Fibroblast of skin of scalp (primary cell): ENCODE results near the gene PLCB4.

Experiments used
- DNase-seq: peaks from one replicate; pipeline ENCODE4 v3.0.0-alpha.2; 2013

The PLCB4 gene

DNA sequence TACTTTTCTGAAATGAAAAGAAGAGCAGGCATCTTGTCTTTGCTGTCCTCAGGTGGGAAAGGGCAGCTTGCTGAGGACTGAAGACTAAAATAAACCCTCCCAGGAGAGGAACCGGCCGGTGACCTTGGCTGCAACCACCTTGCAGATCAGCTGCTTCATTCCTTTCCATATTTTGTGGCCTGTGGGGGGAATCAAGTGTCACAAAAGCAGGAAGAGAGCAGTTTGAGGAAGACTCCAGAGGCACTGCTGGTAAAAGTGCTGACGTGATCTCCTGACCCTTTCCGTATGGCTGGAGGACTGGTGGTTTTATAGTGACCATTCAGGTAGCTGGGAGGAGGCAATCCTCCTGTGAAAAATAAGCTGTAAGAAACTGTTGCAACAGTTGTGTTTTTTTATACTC is 157.0 kb downstream of the PLCB4 start:
- no peak for DNase-seq

DNA sequence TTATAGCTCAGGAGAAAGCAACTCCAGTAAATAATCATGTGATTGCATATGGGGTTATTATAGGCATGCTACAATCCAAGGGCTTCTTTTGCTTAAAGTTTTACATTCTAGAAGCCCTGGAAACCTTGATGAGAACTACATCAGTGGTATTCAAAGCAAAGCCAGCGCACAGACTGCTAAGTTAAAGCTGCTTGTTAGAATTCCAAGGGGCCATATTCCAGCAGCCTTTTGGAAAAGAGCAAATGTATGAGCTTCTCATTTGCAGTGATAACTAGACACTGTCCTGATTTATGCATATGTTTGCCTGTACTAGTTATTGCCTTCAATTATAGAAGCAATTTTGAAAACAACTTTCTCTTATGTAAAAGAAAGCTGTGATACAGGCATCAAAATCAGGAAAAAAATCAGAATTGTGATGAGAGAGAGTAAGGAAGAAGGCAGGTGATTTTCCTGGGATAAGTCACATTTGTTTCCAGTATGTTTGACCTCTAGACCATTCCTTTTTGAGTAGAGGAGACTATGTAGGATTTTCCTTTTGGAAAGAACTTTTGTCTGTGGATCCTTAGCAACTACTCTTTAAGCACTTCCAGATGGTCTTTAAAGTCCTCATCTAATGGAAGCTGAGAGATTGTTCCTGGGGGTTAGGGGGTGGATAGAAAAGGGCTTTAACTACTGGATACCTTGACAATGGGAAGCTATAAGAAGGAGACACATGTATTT is 159.2 kb downstream of the PLCB4 start:
- no peak for DNase-seq

DNA sequence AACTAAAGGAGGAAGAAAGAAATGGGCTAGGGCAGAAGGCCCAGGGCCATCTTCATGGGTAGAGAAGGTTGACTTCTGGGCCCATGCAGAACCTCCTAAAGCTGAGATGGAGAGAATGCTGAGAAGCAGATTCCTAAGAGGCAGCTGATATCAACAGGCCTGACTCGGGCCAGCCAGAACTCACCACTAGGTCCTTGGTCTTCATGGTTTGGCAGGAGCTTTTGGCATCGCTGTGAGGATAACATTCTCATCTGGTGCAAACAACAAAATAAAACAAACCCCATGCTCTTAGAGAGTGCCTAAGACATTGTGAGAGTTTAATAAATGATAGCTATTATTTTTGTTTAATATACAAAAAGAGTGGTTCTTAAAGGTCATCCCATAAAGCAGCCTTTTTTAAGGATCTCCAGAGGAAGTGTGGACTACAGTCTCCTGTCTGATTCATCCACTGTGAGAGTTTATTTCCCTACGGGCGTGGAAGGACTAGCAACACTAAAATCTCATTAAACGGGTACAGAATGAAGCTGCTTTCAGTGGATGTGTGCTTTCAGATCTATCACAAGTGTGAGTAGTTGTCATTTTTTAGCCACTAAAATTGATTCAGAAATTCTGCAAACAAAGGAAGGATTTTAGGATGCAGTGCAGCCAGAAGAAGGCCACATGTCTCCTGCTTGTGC is 160.0 kb downstream of the PLCB4 start:
- DNase-seq = no peak

DNA sequence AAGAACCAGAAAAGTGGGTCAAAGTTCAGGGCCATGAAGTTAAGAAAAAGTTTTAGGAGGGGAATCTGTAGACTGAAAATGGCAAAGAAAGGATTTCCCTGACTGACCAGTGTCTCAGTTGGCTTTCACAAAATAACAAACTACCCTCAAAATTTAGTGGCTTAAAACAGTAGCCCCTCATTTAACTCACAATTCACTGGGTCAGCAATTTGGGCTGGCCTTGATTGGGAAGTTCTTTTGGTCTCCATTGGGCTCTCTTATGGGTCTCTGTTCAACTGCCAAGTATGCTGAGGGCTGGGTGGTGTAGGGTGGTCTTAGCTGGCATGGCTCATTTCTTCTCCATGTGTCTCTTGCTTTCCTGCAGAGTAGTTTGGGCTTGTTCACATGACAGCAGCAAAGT is 161.5 kb downstream of the PLCB4 start:
- no peak for DNase-seq

DNA sequence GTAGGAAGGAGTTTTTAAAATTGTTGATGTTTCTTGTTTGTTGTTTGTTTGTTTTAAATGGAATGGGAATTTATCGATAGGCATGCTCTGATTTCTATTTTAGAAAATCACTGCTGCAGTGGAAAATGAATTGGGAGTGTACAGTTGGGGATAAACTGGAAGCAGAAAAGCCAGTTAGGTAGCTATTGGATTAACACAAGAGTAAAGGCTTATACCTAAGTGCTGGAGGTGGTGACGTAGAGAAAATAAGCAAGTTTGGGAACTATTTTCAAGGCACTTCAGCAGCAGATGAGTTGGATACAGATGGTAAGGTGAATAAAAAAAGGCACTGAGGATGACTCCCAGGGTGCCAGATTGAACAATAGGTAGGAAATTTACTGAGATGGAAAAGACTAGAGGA is 164.9 kb downstream of the PLCB4 start:
- DNase-seq = no peak

DNA sequence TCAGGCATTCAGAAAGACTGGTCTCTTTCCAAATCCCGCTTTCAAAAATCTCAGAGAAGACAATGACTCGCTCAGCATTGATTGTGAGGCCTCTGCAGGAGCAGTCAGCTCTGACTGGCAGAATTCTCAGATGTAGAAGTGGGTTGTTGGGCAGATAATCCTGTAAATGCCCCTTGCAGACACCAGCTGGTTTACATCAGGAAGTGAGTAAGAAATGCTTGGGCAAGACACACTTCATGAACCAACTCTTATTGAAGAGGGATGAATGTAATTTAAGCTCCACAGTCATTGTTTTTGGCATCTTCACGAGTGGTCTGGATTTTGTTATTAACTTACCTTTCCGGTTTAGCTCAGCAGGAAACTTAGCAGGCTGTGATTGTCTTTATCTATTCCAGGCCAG is 166.6 kb downstream of the PLCB4 start:
- peak; percentile 50 for DNase-seq

DNA sequence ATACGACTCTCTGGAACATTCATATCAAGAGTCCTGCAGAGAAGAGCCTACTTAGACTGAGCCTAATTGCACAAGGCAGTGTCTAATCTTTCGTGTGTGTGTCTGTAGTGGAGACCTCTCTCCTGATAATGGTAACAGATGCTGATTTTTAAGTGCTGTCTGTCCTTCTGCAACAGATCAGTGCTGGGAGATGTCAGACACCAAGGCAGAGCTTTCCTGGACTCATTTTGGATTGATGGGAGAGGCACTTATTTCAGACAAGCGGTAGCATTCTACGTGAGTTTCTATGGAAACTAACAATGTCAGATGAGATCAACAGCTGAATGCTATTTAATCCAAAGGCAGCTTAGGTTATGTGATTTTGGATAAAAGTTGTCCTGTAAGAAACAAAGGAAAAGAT is 167.6 kb downstream of the PLCB4 start:
- DNase-seq = no peak

DNA sequence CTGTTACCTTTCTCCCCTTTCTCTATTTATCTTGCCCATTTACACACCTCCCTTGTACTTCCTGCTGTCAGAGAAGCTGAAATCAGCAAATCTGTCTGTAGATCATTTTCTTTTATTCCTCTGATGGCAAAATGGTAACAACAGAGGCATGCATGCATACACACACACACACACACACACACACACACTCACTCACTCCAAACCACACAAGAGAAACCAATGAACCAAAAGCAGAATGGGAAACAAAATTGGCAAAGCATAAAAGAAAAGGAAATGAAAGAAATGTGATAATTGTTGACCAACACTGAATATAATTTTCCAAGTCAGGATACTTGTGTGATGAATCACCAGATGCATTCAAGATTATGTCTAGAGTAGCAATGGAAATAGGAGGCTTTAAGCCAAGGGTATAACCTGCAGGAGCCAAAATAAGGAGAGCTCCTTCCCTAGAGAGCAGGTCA is 172.4 kb downstream of the PLCB4 start:
- peak; percentile 85 for DNase-seq

DNA sequence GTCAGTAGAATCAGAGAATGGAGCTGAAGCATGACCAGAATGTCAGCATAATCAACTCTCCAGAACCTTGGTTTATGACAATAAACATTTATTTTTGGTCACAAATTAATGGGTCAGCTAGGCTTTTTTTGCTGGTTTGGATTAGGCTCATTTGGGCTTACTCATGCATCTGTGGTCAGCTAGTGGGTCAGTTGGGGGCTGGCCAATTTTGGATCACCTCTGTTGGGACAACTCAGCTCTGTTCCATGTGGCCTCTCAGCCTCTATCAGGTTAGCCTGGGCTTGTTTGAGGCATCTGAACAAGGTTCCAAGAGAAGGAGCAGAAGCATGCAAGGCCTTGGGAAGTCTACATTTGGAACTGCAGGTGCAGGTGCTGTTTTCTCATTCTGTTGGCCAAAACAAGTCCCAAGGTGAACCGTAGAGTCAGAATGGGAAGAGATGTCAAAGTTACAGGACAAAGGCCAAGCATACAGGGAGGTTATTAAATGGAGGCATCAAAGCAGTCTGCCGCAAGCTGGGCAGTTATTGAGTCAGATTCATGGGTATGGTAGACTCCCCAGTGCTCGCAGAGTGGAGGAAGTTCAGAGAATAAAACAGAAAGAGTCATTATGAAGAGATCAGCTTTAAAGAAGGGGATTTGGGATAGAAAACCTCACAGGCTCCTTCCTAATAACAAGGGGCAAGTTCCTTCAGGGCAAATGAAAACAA is 173.0 kb downstream of the PLCB4 start:
- DNase-seq = no peak

DNA sequence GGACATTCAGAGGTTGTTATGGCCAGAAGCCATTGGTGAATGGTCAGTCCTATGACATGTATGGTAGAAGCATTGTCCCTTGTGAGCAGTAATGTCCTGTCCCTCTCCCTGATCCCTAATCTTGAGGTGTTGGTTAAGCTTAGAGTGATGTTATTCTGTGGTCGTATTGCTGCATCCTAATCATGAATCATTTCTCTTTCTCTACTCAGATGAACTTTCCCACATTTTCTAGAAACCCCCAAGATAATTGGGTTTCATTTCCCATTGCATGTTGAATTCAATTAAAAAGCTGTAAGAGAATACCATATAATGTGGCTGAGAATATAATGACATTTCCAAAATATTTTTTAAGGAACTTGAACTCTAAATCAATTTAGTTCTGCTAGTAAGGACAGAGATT is 175.1 kb downstream of the PLCB4 start:
- DNase-seq = peak; percentile 31

DNA sequence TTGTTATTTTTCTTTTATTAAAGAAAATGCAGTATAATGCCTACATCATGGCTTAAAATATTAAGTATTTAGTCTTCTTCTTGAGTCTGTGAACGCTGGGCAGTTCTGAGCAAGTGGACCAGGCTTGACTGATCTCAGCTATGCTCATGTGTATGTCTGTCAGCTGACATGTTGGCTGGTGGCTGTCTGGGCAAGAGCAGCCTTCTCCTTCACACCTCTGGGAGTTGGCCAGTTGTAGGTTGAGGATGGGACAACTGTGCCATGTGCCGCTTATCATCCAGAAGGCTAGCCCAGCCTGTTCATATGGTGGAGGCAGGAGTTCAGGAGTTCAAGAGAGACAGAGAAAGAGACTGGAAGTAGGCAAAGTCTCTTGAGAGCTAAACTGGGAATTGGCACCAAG is 175.9 kb downstream of the PLCB4 start:
- no peak for DNase-seq

DNA sequence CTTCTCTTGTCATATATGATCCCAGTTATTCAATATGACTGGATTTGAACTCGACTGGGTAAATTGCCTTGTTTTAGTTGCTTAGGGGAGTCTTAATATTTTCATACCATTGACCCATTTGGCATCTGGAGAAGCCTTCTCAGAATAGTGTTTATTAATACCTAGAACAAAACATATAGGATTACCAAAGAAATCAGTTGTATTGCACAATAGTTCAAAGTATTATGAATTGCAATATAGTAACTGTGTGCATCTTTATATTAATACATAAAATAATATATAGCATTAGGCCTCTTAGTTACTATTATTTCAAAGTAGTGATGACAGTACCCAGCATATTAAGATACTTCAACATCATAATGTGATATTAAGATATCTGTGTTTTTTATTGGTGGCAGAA is 177.8 kb downstream of the PLCB4 start:
- no peak for DNase-seq

DNA sequence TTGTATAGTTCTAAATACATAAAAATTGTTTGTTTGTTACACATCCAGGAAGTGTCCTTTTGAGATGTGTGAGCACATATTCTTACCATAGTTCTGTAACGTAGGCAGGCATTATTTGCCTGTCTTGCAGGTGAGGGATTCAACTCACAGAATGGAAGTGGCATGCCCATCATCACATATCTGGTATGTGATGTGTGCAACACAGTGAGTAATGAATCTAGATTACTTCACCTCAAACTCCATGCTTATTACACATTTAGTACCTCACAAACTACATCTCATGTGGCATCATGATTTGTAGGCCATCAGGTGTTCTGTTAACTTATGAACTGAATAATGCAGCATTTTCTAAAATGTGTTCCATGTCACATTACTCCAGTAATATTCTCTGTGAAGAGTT is 181.6 kb downstream of the PLCB4 start:
- DNase-seq = no peak

DNA sequence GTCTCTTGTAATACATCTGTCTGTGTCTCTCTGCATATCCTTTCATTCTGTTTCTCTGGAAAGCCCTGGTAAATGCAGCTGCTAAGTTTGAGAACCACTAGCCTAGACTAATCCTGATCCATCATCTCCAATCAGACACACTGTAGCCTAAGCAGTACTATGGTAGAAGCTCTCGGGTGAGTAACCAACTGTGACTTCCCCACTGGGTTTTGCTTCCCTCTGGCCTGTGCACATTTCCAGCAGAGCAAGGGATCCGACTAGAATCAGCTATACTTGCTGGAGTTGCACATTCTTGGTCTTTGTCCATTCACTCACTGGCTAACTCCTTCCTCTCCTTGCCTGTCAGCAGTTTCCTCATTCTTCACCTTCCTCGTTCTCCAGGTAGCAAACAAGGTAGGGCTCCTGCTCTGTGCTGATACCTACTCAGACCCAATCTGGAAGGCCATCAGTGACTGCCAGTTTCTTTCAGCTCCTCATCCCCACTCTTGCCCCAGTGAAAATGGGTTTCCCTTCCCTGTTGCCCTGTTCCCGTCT is 184.2 kb downstream of the PLCB4 start:
- no peak for DNase-seq

DNA sequence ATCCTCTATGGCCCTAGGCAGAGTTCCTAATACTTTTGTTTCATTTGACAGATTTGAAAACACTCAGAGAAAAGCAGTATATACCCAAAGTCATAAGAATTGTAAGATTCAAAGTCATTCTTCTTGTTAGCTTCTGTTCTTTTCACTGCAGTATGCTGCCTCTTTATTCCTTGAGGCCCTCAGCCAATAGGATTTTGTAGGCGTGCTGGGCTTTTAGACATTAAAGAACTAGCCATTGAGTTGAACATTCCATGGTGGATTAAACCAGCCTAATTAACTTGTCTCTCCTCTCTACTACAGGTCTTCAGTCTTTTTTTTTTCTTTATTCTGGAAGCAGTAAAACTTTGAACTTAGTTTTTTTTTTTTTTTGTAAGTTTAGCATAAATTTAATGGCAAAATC is 186.3 kb downstream of the PLCB4 start:
- no peak for DNase-seq

DNA sequence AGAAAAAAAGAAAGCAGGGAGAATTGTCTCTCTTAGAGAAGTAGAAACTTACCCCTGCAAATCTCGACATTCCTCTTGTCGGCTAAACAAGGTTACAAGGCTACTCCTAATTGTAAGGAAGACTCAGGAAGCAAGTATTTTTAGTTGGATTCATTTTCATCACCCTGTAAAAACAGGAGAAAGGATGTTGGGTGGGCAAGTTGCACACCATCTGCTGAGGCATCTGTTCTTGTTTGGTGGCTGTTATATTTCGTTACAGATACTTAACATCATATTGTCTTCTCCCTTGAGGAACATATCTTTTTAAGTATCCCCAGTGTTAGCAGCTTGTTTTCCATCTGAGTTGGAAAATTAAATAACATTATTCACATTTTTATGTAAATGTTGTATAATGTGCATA is 187.5 kb downstream of the PLCB4 start:
- DNase-seq = no peak

DNA sequence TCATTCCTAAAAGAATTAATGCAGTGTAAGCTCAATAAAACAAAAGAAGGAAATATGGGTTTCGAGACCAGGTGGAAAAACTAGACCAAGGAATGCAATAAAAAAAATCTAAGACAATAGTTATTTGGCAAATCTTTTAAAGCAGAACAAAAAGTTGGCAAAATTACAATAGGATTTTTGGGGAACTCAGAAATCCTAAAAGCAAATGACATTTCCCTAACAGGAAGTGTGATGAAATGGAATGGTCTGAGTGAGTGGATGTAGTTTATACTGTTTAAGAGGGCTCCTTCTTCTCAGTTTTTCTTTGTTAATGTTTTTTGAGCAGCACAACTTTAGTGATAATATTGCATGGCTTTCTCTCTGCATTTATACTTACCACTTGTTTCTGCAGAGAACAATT is 190.0 kb downstream of the PLCB4 start:
- no peak for DNase-seq

DNA sequence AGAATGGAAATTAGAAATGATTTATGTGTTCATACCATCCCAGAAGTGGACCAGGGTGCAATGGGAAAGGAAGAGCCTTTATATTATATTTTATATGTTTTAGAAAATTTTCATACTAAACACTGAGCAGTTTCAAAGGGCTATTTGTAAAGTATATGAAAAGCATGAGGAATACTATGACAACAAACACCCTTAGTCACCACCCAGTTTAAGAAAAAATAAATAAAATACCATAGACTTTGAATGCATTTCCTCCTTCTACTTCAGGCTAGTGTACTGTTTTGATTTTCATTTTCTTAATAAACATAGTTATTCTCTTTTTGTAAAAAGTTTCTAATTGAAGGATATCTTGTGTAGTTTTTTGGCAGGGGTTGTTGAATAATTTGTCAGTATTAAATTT is 191.1 kb downstream of the PLCB4 start:
- DNase-seq = no peak

DNA sequence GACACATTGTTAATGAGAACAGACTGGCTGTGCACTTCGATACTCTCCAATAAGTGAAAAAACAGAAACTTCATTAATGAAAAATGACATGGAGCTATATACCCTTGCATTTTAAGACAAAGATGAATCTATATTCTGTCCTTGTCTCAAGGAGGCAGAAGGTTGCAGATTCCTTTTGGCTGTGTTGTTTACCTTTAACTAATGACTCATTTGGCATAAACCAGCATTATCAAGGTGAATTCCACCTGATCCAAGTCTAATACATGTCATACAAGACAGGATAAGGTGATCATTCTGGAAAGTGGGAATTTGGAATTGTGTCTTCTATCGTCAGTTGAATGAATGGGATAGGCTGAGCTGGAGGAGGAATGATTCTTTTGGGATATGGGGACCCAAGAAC is 192.9 kb downstream of the PLCB4 start:
- no peak for DNase-seq

DNA sequence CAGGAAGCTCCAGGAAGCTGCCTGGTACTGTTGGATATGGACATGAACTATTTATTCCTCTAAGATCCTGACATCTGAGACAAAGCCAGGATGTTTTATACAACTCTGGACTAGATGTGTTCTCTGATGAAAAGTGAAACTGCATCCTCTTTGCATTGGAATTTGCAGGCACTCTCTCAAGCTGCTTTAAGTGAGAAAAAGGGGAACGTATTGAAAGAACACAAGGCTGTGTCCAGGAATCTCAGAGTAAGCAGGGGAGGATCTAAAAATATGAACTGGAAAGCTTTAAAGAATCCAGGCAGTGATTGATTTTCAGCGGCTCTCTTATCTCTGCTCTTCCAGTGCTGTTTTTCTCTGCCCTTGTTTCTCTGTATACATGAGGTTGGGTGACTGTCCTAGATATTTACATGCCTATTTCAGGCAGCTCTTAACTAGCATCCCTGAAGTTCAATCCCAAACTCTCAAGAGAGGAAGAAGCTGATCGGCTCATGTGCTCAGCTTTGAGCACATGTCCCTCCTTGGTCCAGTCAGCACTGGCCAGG is 193.8 kb downstream of the PLCB4 start:
- DNase-seq = no peak

DNA sequence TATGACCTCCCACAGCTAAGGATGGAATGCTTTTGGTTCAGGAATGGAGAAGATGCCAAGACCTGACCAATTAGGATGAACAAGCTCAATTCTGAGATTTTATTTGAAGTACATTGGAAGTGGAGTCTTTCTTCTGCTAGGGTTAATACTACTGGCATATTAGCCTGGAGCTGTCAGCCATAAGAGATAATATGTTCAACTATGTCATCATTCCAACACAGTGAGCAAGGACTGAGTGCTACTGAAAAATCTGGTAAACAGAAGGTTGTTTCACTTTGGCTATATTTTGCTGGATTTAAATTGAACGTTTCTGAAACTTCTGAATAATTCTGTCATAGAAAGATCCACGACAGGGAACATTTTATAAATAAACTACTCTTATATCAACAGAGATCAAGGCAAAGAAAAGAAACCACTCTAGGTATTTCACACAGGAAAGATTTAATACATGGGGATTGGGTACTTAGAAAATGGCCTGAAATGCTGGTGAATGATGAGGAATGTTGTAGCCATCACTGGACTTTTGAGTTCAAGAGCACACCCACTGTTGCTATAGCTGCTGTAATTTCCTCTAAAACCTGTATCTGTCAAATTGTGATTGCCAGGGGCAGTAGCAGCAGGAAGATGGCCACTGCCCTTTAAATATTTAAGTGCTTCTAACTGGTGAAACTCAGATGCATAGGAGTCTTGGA is 200.5 kb downstream of the PLCB4 start:
- DNase-seq = peak; percentile 60

DNA sequence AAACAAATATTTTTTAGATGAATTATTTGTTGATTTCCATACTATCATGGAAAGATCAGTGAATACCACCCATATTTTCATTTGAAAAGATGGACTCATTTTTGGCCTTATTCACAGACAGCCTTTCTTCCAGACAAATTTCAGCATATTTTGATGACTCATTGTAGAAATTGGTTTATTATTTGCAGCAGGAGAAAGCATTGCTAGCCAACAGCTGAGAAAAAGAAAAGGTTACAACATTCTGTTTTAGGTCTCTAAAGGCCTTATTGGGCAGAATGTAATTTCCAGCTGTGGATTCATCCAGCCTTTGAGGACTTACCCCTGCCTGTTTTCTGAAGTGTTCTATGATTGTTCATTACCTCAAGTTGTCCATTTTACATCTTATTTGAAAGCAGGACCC is 201.9 kb downstream of the PLCB4 start:
- DNase-seq = peak; percentile 84
